ENCODE data around the gene MUC2.

The MUC2 gene

GRCh38 chr11:1052133-1053011, 22.3 kb upstream of the MUC2 start:
- no peak for DNase-seq

GRCh38 chr11:1053121-1053901, 21.4 kb upstream of the MUC2 start:
- DNase-seq: no peak

GRCh38 chr11:1054143-1055108, 20.2 kb upstream of the MUC2 start:
- DNase-seq: peak; percentile 69

- no peak for DNase-seq
These were observed 19.5 kb upstream of the MUC2 start for GRCh38 chr11:1055109-1055703.

GRCh38 chr11:1055990-1056771, 18.5 kb upstream of the MUC2 start:
- no peak for DNase-seq

- no peak for DNase-seq
These were observed 16.9 kb upstream of the MUC2 start for GRCh38 chr11:1057806-1058205.

GRCh38 chr11:1059759-1060158, 14.9 kb upstream of the MUC2 start:
- DNase-seq: no peak

- no peak for DNase-seq
These were observed 14.3 kb upstream of the MUC2 start for GRCh38 chr11:1060410-1060809.

GRCh38 chr11:1060852-1061616, 13.6 kb upstream of the MUC2 start:
- DNase-seq: no peak

GRCh38 chr11:1062075-1062820, 12.4 kb upstream of the MUC2 start:
- DNase-seq: no peak

- DNase-seq: no peak
These were observed 10.5 kb upstream of the MUC2 start for GRCh38 chr11:1064167-1064566.

GRCh38 chr11:1067812-1068496, 6.7 kb upstream of the MUC2 start:
- no peak for DNase-seq

GRCh38 chr11:1069740-1070139, 4.9 kb upstream of the MUC2 start:
- DNase-seq: no peak

- DNase-seq: no peak
These were observed 3.8 kb upstream of the MUC2 start for GRCh38 chr11:1070594-1071462.

- DNase-seq: no peak
These were observed 3.0 kb upstream of the MUC2 start for GRCh38 chr11:1071571-1072115.

- peak; percentile 41 for DNase-seq
These were observed 2.4 kb upstream of the MUC2 start for GRCh38 chr11:1072116-1072820.

- no peak for DNase-seq
These were observed 1.8 kb upstream of the MUC2 start for GRCh38 chr11:1072821-1073231.

All from COR-L47 (cell line).